SU-DHL-6 (cell line): ENCODE measurements around the gene KCNC1.
A peak's percentile ranks its signal among the peaks of the same experiment; 100 is the strongest.

Experiments used
- H2AFZ ChIP-seq: fragments of 200-600 bp; sonication (generic); 2 replicates; pipeline ENCODE4 v1.6.1; 2014; ENCODE audit warnings: low read depth, mild to moderate bottlenecking, moderate library complexity, mixed read lengths, antibody characterized with exemption, low read length; ENCODE audit not compliant: severe bottlenecking
- H3F3A ChIP-seq: fragments of 200-600 bp; shearing (Covaris generic); 2 replicates; pipeline ENCODE4 v1.6.0; 2016; ENCODE audit warnings: antibody characterized with exemption, mild to moderate bottlenecking; ENCODE audit not compliant: insufficient read depth
- H3K27ac ChIP-seq: fragments of 200-600 bp; sonication (generic); 2 replicates; pipeline ENCODE4 v1.5.1; 2016; ENCODE audit warnings: low read depth, mild to moderate bottlenecking, low read length, moderate library complexity, mixed read lengths
- H3K27me3 ChIP-seq: fragments of 200-600 bp; sonication (generic), shearing (Covaris generic); 2 replicates; pipeline ENCODE4 v1.6.0; 2014; ENCODE audit warnings: mild to moderate bottlenecking, low read length
- H3K36me3 ChIP-seq: fragments of 200-600 bp; sonication (generic); 2 replicates; pipeline ENCODE4 v1.6.1; 2014; ENCODE audit warnings: mild to moderate bottlenecking, low read length, mixed read lengths
- H3K4me2 ChIP-seq: fragments of 300-600, 200-600 bp; shearing (Covaris generic), sonication (generic); 2 replicates; pipeline ENCODE4 v1.6.0; 2014; ENCODE audit warnings: low read length, low read depth, mild to moderate bottlenecking; ENCODE audit not compliant: poor library complexity, severe bottlenecking
- H3K4me3 ChIP-seq: fragments of 200-600 bp; sonication (generic); 2 replicates; pipeline ENCODE4 v1.5.1; 2014; ENCODE audit warnings: antibody characterized with exemption, low read length, mild to moderate bottlenecking, mixed read lengths; ENCODE audit not compliant: insufficient read depth, poor library complexity, severe bottlenecking
- H3K79me2 ChIP-seq: fragments of 200-600 bp; sonication (generic); 2 replicates; pipeline ENCODE4 v1.6.1; 2014; ENCODE audit warnings: mild to moderate bottlenecking, low read length, moderate library complexity; ENCODE audit not compliant: insufficient read depth
- H3K9ac ChIP-seq: fragments of 200-600 bp; sonication (generic); 2 replicates; pipeline ENCODE4 v1.7.0; 2014; ENCODE audit warnings: mild to moderate bottlenecking, low read length
- H3K9me2 ChIP-seq: fragments of 200-600 bp; sonication (generic); replicated peaks from 2 replicates; pipeline ENCODE4 v1.6.1; 2014; ENCODE audit warnings: low read length; ENCODE audit not compliant: insufficient read depth
- H3K9me3 ChIP-seq: fragments of 200-600 bp; sonication (generic); 2 replicates; pipeline ENCODE4 v1.6.1; 2014; ENCODE audit warnings: low read length, mixed read lengths; ENCODE audit not compliant: insufficient read depth
- H4K20me1 ChIP-seq: fragments of 200-600 bp; sonication (generic); 2 replicates; pipeline ENCODE4 v1.6.1; 2014; ENCODE audit warnings: low read depth, mild to moderate bottlenecking, antibody characterized with exemption, low read length, moderate library complexity, mixed read lengths
- CTCF ChIP-seq: fragments of 200-600 bp; sonication (generic); IDR thresholded peaks from one replicate; pipeline ENCODE4 v1.5.1; 2017; ENCODE audit warnings: antibody characterized with exemption, mild to moderate bottlenecking, low read length, moderate library complexity; ENCODE audit not compliant: insufficient read depth, poor library complexity, severe bottlenecking
- EZH2phosphoT487 ChIP-seq: fragments of 200-600 bp; sonication (generic), shearing (Covaris generic); conservative IDR thresholded peaks from 2 replicates; pipeline ENCODE4 v1.6.1; 2018; ENCODE audit warnings: mild to moderate bottlenecking, antibody characterized with exemption, low read length, moderate library complexity, mixed read lengths

KCNC1 gene

GRCh38 chr11:17769218-17769617 is 34.6 kb downstream of the KCNC1 start:
- Histone ChIP-seq H3K4me3 (no peak overlapping the region), H2AFZ (no peak overlapping the region), H3K9me2 (no peaks in the 10 kb centered on the region), H3K79me2 (no peaks in the 10 kb centered on the region), H3K27ac (no peak overlapping the region), H3K27me3 (no peaks in the 10 kb centered on the region), H3F3A (no peaks in the 10 kb centered on the region), H3K9me3 (no peaks in the 10 kb centered on the region), H3K4me2 (no peak overlapping the region), H4K20me1 (no peaks in the 10 kb centered on the region), H3K36me3 (no peaks in the 10 kb centered on the region), H3K9ac (no peak overlapping the region)
- TF ChIP-seq CTCF = no peak

GRCh38 chr11:17770048-17770652 is 35.6 kb downstream of the KCNC1 start:
- H3K4me3 ChIP-seq = no peak overlapping the region
- H2AFZ ChIP-seq = no peak overlapping the region
- no peaks in the 10 kb centered on the region for H3F3A ChIP-seq
- no peak overlapping the region for H3K9ac ChIP-seq
- H4K20me1 ChIP-seq = no peaks in the 10 kb centered on the region
- no peak overlapping the region for H3K4me2 ChIP-seq
- H3K9me2 ChIP-seq = no peaks in the 10 kb centered on the region
- no peaks in the 10 kb centered on the region for H3K27me3 ChIP-seq
- no peaks in the 10 kb centered on the region for H3K36me3 ChIP-seq
- no peaks in the 10 kb centered on the region for H3K9me3 ChIP-seq
- no peaks in the 10 kb centered on the region for H3K79me2 ChIP-seq
- TF ChIP-seq EZH2phosphoT487 (no peak), CTCF (peak; percentile 46)
- no peak overlapping the region for H3K27ac ChIP-seq

GRCh38 chr11:17770917-17771316 is 36.3 kb downstream of the KCNC1 start:
- Histone ChIP-seq H3K9ac (no peak overlapping the region), H4K20me1 (no peaks in the 10 kb centered on the region), H3K9me2 (no peaks in the 10 kb centered on the region), H3F3A (no peaks in the 10 kb centered on the region), H2AFZ (no peak overlapping the region), H3K27ac (no peak overlapping the region), H3K4me3 (no peak overlapping the region), H3K36me3 (no peaks in the 10 kb centered on the region), H3K9me3 (no peaks in the 10 kb centered on the region), H3K4me2 (no peak overlapping the region), H3K27me3 (no peaks in the 10 kb centered on the region), H3K79me2 (no peaks in the 10 kb centered on the region)
- no peak for TF ChIP-seq EZH2phosphoT487
- no peak for TF ChIP-seq CTCF

GRCh38 chr11:17771415-17771814 is 36.8 kb downstream of the KCNC1 start:
- no peak overlapping the region for H3K27ac ChIP-seq
- H3K27me3 ChIP-seq = no peaks in the 10 kb centered on the region
- no peaks in the 10 kb centered on the region for H3F3A ChIP-seq
- H3K9me2 ChIP-seq = no peaks in the 10 kb centered on the region
- H3K79me2 ChIP-seq = no peaks in the 10 kb centered on the region
- H3K9me3 ChIP-seq = no peaks in the 10 kb centered on the region
- no peak overlapping the region for H3K4me2 ChIP-seq
- no peaks in the 10 kb centered on the region for H3K36me3 ChIP-seq
- H3K4me3 ChIP-seq = no peak overlapping the region
- H4K20me1 ChIP-seq = no peaks in the 10 kb centered on the region
- TF ChIP-seq EZH2phosphoT487 (no peak), CTCF (no peak)
- no peak overlapping the region for H2AFZ ChIP-seq
- no peak overlapping the region for H3K9ac ChIP-seq
